Cerebellar nuclear complex (tissue), 1 donor: ENCODE measurements around the gene PHF13.

Experiments
- DNase-seq, 2 experiments: peaks; one replicate each; lab custom pipeline; 2025; lab: John Stamatoyannopoulos, UW

The PHF13 gene

DNA sequence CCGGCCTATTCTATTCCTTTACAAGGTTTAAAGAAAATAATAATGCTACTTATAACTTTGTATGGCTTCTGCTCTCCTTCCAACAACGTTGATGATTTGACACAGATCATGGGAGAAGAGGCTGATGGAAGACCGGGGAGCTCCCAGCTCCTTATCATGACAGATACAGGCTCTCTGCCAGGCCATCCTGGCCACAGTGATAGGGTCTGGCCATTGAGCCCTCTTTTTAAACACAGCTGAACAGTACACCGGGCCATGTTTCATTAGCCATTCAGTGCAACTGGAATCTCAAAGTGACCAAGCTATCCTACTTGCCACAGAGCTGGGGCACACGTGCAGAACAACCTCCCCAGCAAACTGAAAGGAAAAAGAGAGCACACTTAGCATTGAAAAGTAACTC, 53.2 kb downstream of the PHF13 start:
- DNase-seq: no peak

DNA sequence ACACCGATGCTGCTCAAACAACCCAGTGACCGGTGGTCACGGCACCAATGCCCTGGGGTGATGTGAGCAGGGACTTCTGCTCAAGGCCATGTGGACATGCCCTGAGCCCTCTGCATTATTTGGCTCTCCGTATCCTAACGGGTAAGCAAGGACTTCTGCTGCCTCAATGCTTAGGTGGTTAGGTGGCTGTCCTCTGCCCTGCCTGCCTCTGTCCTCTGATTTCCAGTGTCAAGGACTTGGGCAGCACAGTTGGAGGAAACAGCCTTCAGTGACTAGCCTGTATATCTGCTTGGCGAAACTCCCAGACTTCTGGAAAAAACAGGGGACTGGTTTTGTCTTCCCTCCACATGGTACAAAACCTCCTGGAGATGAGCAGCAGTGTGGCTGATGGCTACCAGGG, 53.6 kb downstream of the PHF13 start:
- no peak for DNase-seq

- no peak for DNase-seq
These were observed 55.0 kb downstream of the PHF13 start for GRCh38 chr1:6668503-6668902.

DNA sequence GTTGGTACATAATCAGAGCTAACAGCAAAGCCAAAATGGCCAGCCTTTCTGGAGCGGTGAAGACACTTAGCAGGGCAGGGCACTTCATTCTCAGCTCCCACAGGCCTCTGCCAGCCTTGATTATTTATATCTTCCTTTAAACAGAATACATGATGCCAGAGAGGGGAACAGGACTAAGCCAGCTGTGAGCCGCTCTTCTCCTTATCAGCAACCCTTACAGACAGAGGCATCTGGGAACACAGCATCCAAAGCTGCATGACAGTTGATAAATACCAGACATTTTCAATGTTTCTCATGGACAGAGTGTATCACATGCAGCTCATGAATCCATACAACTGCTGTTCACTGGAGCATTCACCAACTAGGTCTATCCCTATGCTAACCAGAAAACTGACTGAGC, 59.0 kb downstream of the PHF13 start:
- no peak for DNase-seq
